Measurements from ENCODE around the gene CCDC142. TPM values are rescaled to one million over a fixed set of nuclear protein-coding genes. Genes with fewer than 3 reads are reported as not detected.

The CCDC142 gene
- total RNA-seq, 1 experiment from 2014 or later = 24.2 TPM

DNA sequence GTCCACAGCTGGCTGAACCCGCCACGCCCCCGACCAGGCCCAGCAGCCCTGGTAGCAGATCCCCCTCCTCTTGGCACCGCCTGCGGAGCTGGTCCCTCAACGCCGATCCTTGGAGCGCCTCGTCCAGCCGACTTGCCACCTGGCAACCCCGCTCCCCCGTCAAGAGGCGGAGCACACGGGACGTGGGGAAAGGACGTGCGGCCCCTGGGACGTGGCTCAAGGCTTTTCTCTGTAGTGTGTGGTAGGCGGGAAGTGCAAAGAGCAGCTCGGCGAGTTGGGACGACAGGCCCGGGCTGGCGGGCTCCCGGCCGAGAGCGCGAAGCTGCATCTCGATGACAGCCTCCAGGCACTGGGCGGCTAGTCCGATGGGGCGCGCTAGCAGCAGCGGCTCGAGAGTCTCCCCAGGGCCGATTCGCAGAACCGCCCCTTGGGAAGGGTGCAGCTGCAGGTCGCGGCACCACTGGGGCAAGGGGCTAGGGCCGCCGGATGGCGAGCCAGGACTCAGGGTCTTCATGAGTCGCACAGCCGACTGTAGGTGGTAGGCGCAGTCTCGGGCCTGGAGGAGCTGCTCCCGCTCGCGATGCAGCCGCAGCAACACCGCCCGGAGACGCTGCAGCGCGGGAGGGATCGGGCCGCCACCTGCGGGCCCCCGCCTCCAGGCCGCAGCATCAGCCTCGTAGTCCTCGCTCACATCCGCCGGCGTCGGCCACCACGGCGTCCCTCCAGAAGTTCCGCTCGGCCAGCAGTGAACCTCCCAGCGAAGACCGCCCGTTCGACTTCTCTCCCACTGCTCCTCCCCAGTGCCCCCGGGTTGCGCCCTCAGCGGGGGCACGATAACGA is 617 bp downstream of the CCDC142 start:
- TF ChIP-seq CTCF (IDR thresholded peaks at IDR 0.05) (no peak), SIN3A (IDR thresholded peaks at IDR 0.05; ENCODE audit: borderline replicate concordance, insufficient read depth, low read depth, low read length) (no peak), TCF7L2 (IDR thresholded peaks at IDR 0.05; ENCODE audit: low read depth, low read length) (no peak), POLR2AphosphoS5 (IDR thresholded peaks at IDR 0.05; ENCODE audit: low read depth, low read length) (no peak)
- TF ChIP-seq, protein P1, sequence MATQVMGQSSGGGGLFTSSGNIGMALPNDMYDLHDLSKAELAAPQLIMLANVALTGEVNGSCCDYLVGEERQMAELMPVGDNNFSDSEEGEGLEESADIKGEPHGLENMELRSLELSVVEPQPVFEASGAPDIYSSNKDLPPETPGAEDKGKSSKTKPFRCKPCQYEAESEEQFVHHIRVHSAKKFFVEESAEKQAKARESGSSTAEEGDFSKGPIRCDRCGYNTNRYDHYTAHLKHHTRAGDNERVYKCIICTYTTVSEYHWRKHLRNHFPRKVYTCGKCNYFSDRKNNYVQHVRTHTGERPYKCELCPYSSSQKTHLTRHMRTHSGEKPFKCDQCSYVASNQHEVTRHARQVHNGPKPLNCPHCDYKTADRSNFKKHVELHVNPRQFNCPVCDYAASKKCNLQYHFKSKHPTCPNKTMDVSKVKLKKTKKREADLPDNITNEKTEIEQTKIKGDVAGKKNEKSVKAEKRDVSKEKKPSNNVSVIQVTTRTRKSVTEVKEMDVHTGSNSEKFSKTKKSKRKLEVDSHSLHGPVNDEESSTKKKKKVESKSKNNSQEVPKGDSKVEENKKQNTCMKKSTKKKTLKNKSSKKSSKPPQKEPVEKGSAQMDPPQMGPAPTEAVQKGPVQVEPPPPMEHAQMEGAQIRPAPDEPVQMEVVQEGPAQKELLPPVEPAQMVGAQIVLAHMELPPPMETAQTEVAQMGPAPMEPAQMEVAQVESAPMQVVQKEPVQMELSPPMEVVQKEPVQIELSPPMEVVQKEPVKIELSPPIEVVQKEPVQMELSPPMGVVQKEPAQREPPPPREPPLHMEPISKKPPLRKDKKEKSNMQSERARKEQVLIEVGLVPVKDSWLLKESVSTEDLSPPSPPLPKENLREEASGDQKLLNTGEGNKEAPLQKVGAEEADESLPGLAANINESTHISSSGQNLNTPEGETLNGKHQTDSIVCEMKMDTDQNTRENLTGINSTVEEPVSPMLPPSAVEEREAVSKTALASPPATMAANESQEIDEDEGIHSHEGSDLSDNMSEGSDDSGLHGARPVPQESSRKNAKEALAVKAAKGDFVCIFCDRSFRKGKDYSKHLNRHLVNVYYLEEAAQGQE (IDR thresholded peaks at IDR 0.05; ENCODE audit: insufficient read depth in 1 of 2, low read depth in 2 of 2, low read length in 1 of 2) = no peak
- H3K4me3 ChIP-seq (ENCODE audit: low read depth in 2 of 2, low read length in 2 of 2) = peak overlapping the region; percentile 84 to 99
- ATAC-seq (peak; percentile 72), DNase-seq (ENCODE audit: low read depth, low spot score) (no peak)
- H3K27ac ChIP-seq (ENCODE audit: low read length) = peak overlapping the region; percentile 99
- in situ Hi-C loops (cut with HindIII; ENCODE audit: low pct_unique_long_range_greater_than_20kb, low sequenced_read_pairs) (no loop called here), intact Hi-C loops (cut with micrococcal nuclease; ENCODE audit: unreplicated experiment) (loop anchor here (2.0 to 5.0 kb wide), 2 partner anchors 49 to 105 kb away; no protein-coding TSS in a partner anchor)
- ChIA-PET POLR2A (no interaction called here), CTCF (interaction anchor here (0.6 to 2.3 kb wide), 4 partner anchors 9 to 106 kb away, joined by 5 to 9 read pairs (median 6); partner anchors contain the start of gene MRPL53)
- H3K36me3 ChIP-seq (ENCODE audit: control insufficient read depth, insufficient read depth, low read length) = peaks cover 3% of the 10 kb centered on the region; the same call in 1 of the 2 replicates
- TSS peak; percentile 90 for BruUV-seq (replicated peaks)
- H3K9me3 ChIP-seq (ENCODE audit: control insufficient read depth, insufficient read depth, low read depth, low read length) = no peaks in the 10 kb centered on the region
- H3K4me1 ChIP-seq (ENCODE audit: control insufficient read depth, insufficient read depth, low read length) = peaks cover 16% of the 10 kb centered on the region
- H3K27me3 ChIP-seq (ENCODE audit: control insufficient read depth, insufficient read depth, low read length) = no peaks in the 10 kb centered on the region

DNA sequence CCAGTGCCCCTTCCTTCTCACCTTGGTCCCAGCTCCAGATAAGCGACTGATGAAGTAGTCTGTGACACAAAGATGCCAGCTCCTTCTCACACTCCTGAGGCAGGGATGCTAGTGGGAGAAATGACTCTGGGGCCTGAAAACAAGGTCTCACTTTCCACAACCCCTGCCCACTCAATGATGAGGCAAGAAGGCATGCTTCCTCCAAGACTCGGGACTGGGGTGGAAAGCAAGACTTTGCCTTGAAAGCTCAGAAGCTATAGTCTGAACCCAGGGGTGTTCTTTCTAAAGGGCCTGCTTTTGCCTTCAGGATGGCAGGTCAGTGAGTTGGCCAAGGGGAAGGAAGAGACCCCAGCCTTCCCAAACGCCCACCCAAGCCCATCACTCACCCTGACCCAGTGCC is 1.4 kb downstream of the CCDC142 start:
- peaks cover 3% of the 10 kb centered on the region; the same call in 1 of the 2 replicates for H3K36me3 ChIP-seq (ENCODE audit: control insufficient read depth, insufficient read depth, low read length)
- ATAC-seq (no peak), DNase-seq (ENCODE audit: low read depth, low spot score) (no peak)
- no TSS peak for BruUV-seq (replicated peaks)
- intact Hi-C loops (cut with micrococcal nuclease; ENCODE audit: unreplicated experiment) = loop anchor here (5.0 kb wide), 1 partner anchor 106 kb away; no protein-coding TSS in a partner anchor
- in situ Hi-C loops (cut with HindIII; ENCODE audit: low pct_unique_long_range_greater_than_20kb, low sequenced_read_pairs) = no loop called here
- H3K4me1 ChIP-seq (ENCODE audit: control insufficient read depth, insufficient read depth, low read length) = peaks cover 16% of the 10 kb centered on the region
- POLR2A ChIA-PET = interaction anchor here (0.7 kb wide), 1 partner anchor 23 kb away, joined by 3 read pairs; the partner anchor contains the start of gene WBP1
- peak overlapping the region; percentile 84 to 99 for H3K4me3 ChIP-seq (ENCODE audit: low read depth in 2 of 2, low read length in 2 of 2)
- H3K27ac ChIP-seq (ENCODE audit: low read length) = peak overlapping the region; percentile 99
- H3K27me3 ChIP-seq (ENCODE audit: control insufficient read depth, insufficient read depth, low read length) = no peaks in the 10 kb centered on the region
- CTCF ChIA-PET = no interaction called here
- no peaks in the 10 kb centered on the region for H3K9me3 ChIP-seq (ENCODE audit: control insufficient read depth, insufficient read depth, low read depth, low read length)
- TF ChIP-seq TCF7L2 (IDR thresholded peaks at IDR 0.05; ENCODE audit: low read depth, low read length) (no peak), CTCF (IDR thresholded peaks at IDR 0.05) (no peak), SIN3A (IDR thresholded peaks at IDR 0.05; ENCODE audit: borderline replicate concordance, insufficient read depth, low read depth, low read length) (no peak), POLR2AphosphoS5 (IDR thresholded peaks at IDR 0.05; ENCODE audit: low read depth, low read length) (no peak)
- TF ChIP-seq, protein P1 (IDR thresholded peaks at IDR 0.05; ENCODE audit: insufficient read depth in 1 of 2, low read depth in 2 of 2, low read length in 1 of 2) = no peak
